Activated gamma-delta T cell treated with anti-CD3 and anti-CD28 coated beads, Interleukin-2, amount 50 U/mL, for 16 hours (primary cell): ENCODE data around the gene CYFIP1.
"Not testable (repeated sequence)": the region's sequence is repeated elsewhere in the genome, so short reads cannot be mapped to it uniquely, and the experiment has no call there.

Experiments
- DNase-seq: peaks from one replicate; pipeline ENCODE4 v3.0.0-alpha.2; 2020; ENCODE audit warnings: low read depth

The CYFIP1 gene

DNA sequence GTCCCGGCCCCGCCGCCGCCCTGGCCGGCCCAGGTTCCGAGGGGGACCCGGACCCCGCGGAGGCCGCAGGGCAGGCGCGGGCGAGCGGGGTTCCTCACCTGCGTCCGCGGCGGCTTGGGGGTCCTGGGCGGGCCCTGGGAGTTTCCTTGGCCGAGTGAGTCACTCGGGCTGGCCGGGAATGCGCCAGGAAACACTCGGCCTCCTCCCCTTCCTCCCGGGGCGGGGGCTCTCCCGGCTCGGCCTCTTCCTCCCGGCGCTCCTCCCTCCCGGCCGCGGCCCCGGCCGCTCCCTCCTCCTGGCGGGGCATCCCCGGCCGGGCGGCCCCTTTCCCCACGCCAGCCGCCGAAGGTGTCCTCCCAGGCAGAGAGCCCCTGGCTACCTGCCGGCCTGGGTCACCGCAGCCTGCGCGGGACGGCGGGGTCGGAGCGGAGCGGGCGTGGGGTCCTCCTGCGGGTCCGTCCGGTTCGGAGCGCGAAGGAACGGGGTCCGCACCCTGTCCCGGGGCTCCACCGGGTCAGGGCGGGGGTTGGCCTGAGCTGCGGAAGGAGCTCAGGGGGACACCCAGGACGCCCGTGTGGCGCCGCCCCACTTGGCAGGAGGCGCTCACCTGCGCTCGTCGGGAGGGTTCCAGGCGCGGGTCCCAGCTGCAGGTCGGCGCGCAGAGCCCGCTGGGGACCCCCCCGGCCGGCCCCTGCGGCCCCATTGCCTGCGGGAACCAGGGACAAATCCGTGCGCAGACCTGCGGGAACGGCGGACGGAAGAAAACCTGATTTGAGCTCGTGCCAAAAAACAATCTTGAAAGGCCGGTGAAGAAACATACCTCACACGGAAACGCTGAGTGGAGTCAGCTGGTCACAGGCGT lies at the start of gene CYFIP1:
Gene CYFIP1 (minus strand): TSS at position 180 of the 862 bp plus-strand sequence. CDS start 33,083 bp downstream, outside the sequence.
- DNase-seq, result no peak

DNA sequence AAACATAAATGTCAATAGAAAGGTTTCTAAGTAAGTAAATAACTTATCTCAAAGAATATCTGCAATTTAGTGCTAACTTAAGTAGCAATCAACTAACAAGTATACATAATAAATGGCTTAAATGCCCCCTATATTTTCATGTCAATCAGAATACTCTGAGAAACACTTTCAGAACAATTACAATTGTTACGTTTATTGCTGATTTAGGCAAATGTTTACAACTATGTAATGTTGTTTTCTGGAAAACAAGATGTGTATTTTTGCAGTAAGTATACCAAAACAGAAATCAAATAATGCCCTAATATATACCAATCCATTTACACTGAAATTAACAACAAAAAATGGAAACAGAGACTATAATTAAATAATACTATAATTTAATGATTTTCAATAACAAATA lies 46.0 kb upstream of the CYFIP1 start:
- DNase-seq, result no peak

DNA sequence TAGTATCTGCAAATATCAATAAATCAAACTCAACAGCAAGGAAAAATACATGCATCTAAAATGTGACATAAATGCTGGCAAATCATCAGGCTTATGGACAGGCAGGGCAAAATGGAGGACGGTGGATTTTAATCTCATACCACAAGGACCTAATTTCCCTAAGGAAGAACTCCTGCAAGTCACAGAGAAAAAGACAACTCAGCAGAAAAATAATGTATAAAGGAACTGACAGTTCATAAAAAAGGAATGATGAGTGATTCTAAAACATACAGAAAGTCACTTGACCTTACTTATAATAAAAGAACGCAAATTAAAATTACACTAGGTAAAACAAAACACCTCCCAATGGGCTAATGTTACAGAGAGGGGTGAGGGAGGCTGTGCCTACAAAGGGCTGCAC lies 42.0 kb upstream of the CYFIP1 start:
- DNase-seq, result no peak

- DNase-seq, result no peak
Measured at GRCh38 chr15:23014394-23015000, 34.3 kb upstream of the CYFIP1 start.

DNA sequence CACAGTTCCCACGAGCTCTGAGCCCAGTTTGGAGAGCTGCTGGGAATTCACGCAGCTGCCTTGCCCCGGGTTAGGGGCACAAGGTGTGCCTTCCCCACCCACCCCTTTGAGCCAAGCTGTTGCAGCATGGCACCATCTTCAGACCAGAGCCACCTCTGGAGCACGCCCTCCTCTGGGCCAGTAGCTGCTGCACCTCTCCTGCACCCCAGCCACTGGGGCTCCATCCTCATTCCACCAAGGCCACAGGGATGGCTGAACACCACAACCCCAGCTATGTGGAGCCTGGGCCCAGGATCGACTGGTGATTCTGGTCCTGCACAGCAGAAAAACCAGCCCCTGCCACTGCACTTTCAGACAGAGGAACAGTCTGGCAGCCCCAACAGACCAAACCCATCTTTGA lies 33.5 kb upstream of the CYFIP1 start:
- DNase-seq, result no peak

GRCh38 chr15:23012616-23013015 lies 32.4 kb upstream of the CYFIP1 start:
- not testable (repeated sequence) for DNase-seq

- DNase-seq, result no peak
Measured at GRCh38 chr15:23003736-23004135, 23.6 kb upstream of the CYFIP1 start.

DNA sequence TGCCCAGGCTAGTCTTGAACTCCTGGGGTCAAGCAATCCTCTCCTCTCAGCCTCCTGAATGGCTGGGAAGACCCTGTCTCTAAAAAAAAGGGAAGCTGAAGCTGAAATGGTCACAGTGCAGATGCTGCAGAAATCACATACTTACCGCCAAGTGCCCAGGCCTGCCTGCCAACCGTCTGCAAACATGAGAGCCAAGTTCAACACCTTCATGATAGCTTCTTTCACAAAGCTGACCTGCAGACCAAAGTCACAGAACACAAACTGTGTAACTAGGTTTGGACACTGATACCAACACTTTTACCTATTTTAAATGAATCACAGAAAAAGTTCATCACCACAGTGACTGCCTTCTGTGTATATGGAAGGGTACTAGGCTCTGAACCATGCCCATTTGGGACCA lies 22.8 kb upstream of the CYFIP1 start:
- DNase-seq, result no peak

- no peak for DNase-seq
Measured at GRCh38 chr15:22995795-22996194, 15.6 kb upstream of the CYFIP1 start.

GRCh38 chr15:22992024-22992326 lies 11.8 kb upstream of the CYFIP1 start:
- no peak for DNase-seq

DNA sequence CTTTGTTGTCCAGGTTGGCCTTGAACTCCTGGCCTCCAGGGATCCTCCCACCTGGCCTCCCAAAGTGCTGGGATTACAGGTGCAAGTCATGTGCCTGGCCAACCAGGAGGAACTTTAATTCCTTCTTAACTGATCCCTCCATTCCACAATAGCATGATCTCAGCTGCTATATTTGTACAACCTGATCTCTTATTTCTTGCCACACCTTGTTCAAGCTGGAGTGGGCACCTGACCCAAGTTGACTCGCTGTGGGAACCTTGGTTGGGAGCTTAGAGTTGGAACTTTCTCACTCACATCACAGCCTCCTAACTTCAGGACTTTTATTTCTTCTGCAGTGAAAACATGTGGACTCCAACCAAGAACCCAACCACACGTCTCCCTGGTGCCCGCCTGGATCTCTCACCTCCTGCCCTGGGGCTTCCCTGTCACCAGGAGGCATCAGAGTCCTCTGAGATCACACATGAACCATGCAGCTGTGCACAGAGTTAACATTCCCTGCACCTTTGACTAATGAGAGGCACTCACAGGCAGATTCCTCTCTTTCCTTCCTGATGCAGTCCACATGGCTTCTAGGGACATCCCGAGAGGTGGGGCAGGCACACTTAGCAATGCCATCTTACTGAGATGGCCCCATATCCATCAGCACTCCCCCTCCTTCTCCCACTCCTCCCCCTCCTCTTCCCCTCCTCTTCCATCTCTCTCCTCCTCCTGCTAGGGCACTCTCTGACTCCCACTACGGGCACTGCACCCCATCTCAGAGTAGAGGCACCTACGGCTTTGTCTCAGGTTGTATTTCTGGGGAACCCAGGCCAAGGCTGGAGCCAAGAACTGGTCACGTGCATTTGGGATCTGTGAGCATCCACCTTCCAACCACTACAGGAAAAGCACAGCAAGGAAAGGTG lies 9.7 kb upstream of the CYFIP1 start:
- DNase-seq, result no peak

DNA sequence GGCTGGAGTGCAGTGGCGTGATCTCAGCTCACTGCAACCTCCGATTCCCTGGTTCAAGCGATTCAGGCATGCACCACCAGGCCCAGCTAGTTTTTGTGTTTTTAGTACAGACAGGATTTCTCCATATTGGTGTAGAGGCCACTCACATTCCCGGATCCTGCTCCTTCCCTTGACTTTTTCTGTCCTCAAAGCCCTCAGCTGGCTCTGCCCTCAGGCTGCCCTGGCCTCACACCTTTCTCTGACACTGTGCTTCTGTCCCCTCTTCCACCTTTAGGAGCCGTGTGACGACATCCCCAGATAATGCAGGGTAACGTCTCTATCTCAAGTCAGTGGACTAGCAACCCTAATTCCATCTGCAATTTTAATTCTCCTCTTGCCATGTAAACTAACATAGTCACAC lies 8.6 kb upstream of the CYFIP1 start:
- no peak for DNase-seq

DNA sequence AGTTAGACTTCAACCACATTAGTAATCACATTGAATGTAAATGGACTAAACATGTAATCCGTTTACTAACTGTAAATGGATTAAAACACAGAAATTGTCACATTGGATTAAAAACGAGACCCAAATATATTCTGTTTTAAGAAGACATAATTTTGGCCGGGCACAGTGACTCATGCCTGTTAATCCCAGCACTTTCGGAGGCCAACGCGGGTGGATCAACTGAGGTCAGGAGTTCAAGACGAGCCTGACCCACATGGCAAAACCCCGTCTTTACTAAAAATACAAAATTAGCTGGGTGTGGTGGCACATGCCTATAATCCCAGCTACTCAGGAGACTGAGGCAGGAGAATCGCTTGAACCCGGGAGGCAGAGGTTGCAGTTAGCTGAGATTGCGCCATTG lies 1.8 kb upstream of the CYFIP1 start:
- not testable (repeated sequence) for DNase-seq

DNA sequence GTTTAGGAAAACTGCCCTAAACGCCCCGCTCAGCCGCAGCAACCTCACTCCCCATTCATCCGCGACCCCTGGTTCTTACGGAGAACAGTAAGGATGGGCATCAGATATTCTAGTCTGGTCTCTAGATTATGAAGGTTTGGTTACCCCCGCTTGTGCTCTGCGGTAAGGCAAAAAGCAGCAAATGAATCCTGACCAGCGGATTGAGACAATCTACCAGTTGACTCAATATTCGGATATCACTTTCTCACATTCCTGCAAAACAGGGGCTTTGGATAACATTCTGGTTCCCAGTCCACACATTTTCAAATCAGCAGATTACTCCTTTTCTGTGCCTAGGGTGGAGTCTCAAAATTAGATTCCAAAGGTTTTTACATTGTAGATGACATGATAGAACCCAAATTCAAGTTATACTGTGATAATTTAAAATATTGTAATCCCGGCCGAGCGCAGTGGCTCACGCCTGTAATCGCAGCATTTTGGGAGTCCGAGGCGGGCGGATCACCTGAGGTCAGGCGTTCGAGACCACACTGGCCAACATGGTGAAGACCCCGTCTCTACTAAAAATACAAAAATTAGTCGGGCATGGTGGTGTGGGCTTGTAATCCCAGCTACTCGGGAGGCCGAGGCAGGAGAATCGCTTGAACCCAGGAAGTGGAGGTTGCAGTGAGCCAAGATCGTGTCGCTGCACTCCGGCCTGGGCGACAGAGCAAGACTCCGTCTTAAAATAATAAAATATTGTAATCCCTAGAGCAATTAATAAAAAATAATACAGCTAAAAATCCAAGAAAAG lies 1.1 kb upstream of the CYFIP1 start:
- no peak for DNase-seq

DNA sequence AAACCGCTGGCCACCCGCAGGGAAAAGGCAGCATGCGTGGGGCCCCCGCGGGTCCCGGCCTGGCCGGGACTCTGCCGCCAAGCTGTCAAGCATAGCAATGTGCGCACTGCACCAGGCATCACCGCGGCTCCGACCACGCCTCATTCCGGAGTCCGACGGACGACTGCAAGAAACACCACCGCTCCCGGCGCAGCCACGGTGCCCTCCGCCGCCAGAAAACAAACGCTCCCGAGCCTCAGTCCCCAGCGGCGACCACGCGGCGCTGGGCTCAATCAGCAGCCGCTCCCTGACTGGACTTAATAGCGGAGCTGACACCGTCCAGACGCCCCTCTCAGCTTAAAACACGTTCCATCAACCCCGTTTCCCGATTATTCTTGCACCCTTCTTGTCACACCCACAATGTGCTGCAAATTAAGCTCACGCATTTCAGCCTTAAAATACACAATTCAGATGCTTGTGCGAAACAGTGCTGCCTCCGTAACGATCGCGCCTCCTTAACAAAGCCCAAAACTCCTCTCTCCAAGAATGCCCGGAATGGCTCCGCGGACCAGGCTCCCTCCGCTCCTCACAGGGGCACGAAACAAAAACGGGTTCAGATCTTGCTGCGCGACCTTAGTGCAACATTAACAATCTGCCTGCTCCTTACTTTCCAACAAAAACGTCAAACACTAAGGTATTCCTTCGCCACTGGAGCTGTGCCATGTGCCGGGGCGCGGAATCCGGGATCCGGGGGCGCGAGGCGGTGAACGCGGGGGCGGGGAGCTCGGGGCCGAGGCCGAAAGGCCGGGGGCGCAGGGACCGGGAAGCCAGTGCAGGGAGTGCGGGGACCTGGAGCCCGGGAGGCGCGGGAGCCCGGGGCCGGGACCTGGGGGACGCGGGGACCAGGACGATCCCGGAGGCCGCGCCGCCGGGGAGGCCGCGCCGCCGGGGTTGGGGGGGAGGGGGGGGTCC lies 655 bp downstream of the CYFIP1 start:
- no peak for DNase-seq

- DNase-seq, result no peak
Measured at GRCh38 chr15:22978691-22979237, 1.4 kb downstream of the CYFIP1 start.

- DNase-seq, result no peak
Measured at GRCh38 chr15:22974745-22975144, 5.4 kb downstream of the CYFIP1 start.

GRCh38 chr15:22973987-22974386 lies 6.2 kb downstream of the CYFIP1 start:
- DNase-seq, result no peak

GRCh38 chr15:22973286-22973685 lies 6.9 kb downstream of the CYFIP1 start:
- DNase-seq, result no peak

GRCh38 chr15:22969489-22969888 lies 10.7 kb downstream of the CYFIP1 start:
- DNase-seq, result no peak
